ENCODE data around the gene MEX3A. TPM values are rescaled to one million over a fixed set of nuclear protein-coding genes. Genes with fewer than 3 reads are reported as not detected.

MEX3A gene
- total RNA-seq, 6 experiments from 2014 or later = 1.4 to 3.1 (median 2.2) TPM

- Mint-ChIP-seq H3K4me1 (ENCODE audit: low read depth) (peaks cover 43% of the 10 kb centered on the region), H3K27ac (peak overlapping the region; percentile 98), H3K36me3 (ENCODE audit: low read depth) (peaks cover 31% of the 10 kb centered on the region), H3K9me3 (peaks cover 17% of the 10 kb centered on the region), H3K27me3 (ENCODE audit: insufficient read depth) (peaks cover 25% of the 10 kb centered on the region), H3K4me3 (no peak overlapping the region)
- no peak for DNase-seq
- TF ChIP-seq CTCF (IDR thresholded peaks at IDR 0.05) = no peak
Measured at GRCh38 chr1:156112276-156113137, 30.2 kb upstream of the MEX3A start.

GRCh38 chr1:156111355-156111962 lies 29.2 kb upstream of the MEX3A start:
- peaks cover 54% of the 10 kb centered on the region for H3K4me1 Mint-ChIP-seq (ENCODE audit: low read depth)
- H3K27me3 Mint-ChIP-seq (ENCODE audit: insufficient read depth) = peaks cover 21% of the 10 kb centered on the region
- TF ChIP-seq CTCF (IDR thresholded peaks at IDR 0.05) = no peak
- H3K36me3 Mint-ChIP-seq (ENCODE audit: low read depth) = peaks cover 22% of the 10 kb centered on the region
- DNase-seq = no peak
- H3K9me3 Mint-ChIP-seq = peaks cover 17% of the 10 kb centered on the region
- no peak overlapping the region for H3K27ac Mint-ChIP-seq
- no peak overlapping the region for H3K4me3 Mint-ChIP-seq

- H3K4me1 Mint-ChIP-seq (ENCODE audit: low read depth) = peaks cover 65% of the 10 kb centered on the region
- H3K4me3 Mint-ChIP-seq = no peak overlapping the region
- no peak for DNase-seq
- H3K27ac Mint-ChIP-seq = no peak overlapping the region
- peaks cover 9% of the 10 kb centered on the region for H3K27me3 Mint-ChIP-seq (ENCODE audit: insufficient read depth)
- TF ChIP-seq CTCF (IDR thresholded peaks at IDR 0.05) = no peak
- peaks cover 8% of the 10 kb centered on the region for H3K9me3 Mint-ChIP-seq
- H3K36me3 Mint-ChIP-seq (ENCODE audit: low read depth) = peaks cover 10% of the 10 kb centered on the region
Measured at GRCh38 chr1:156110252-156110651, 28.0 kb upstream of the MEX3A start.

GRCh38 chr1:156108664-156109241 lies 26.5 kb upstream of the MEX3A start:
- H3K4me1 Mint-ChIP-seq (ENCODE audit: low read depth) = peaks cover 75% of the 10 kb centered on the region
- H3K9me3 Mint-ChIP-seq = no peaks in the 10 kb centered on the region
- no peak overlapping the region for H3K4me3 Mint-ChIP-seq
- H3K36me3 Mint-ChIP-seq (ENCODE audit: low read depth) = no peaks in the 10 kb centered on the region
- H3K27ac Mint-ChIP-seq = no peak overlapping the region; the same call in 1 of the 2 replicates
- no peak for TF ChIP-seq CTCF (IDR thresholded peaks at IDR 0.05)
- DNase-seq = no peak
- peaks cover 2% of the 10 kb centered on the region; the same call in 1 of the 2 replicates for H3K27me3 Mint-ChIP-seq (ENCODE audit: insufficient read depth)

- no peak for TF ChIP-seq CTCF (IDR thresholded peaks at IDR 0.05)
- DNase-seq = no peak
- no peaks in the 10 kb centered on the region for H3K36me3 Mint-ChIP-seq (ENCODE audit: low read depth)
- no peak overlapping the region for H3K4me3 Mint-ChIP-seq
- H3K4me1 Mint-ChIP-seq (ENCODE audit: low read depth) = peaks cover 75% of the 10 kb centered on the region
- peak overlapping the region; percentile 54 for H3K27ac Mint-ChIP-seq
- peaks cover 5% of the 10 kb centered on the region; the same call in 1 of the 2 replicates for H3K27me3 Mint-ChIP-seq (ENCODE audit: insufficient read depth)
- no peaks in the 10 kb centered on the region for H3K9me3 Mint-ChIP-seq
Measured at GRCh38 chr1:156108057-156108456, 25.8 kb upstream of the MEX3A start.

Measured in HFFc6 (cell line).